GM12873 (cell line): ENCODE results near the gene FMN1.

Experiments used
- CTCF ChIP-seq: IDR thresholded peaks from 2 replicates; pipeline ENCODE4 v1.5.1; 2012; ENCODE audit warnings: low read depth, mild to moderate bottlenecking, moderate library complexity, low read length, control low read depth; ENCODE audit not compliant: insufficient read depth; ENCODE audit errors: missing control alignments

FMN1 gene

GRCh38 chr15:32882955-32883354 lies 311.6 kb downstream of the FMN1 start:
- no peak for TF ChIP-seq CTCF

GRCh38 chr15:32881528-32881927 lies 313.0 kb downstream of the FMN1 start:
- no peak for TF ChIP-seq CTCF

- no peak for TF ChIP-seq CTCF
Measured at GRCh38 chr15:32880642-32881041, 313.9 kb downstream of the FMN1 start.

- TF ChIP-seq CTCF = no peak
Measured at GRCh38 chr15:32879980-32880379, 314.5 kb downstream of the FMN1 start.

GRCh38 chr15:32878869-32879805 lies 315.4 kb downstream of the FMN1 start:
- TF ChIP-seq CTCF = no peak

GRCh38 chr15:32878342-32878741 lies 316.2 kb downstream of the FMN1 start:
- no peak for TF ChIP-seq CTCF

- no peak for TF ChIP-seq CTCF
Measured at GRCh38 chr15:32877252-32878019, 317.1 kb downstream of the FMN1 start.
